K562 treated with DMSO at 1 percent for 4 hours (cell line): ENCODE results near the gene TYRP1. TPM values are rescaled to one million over a fixed set of nuclear protein-coding genes. Genes with fewer than 3 reads are reported as not detected.

Experiments used
- total RNA-seq: library from RNA; unstranded; fragments of 300-600 nt; gene quantifications from 2 replicates; pipeline ENCODE4 v1.2.3, GENCODE V29; 2022; ENCODE audit not compliant: insufficient read depth

Gene TYRP1
- not detected in 2 replicates for total RNA-seq

DNA sequence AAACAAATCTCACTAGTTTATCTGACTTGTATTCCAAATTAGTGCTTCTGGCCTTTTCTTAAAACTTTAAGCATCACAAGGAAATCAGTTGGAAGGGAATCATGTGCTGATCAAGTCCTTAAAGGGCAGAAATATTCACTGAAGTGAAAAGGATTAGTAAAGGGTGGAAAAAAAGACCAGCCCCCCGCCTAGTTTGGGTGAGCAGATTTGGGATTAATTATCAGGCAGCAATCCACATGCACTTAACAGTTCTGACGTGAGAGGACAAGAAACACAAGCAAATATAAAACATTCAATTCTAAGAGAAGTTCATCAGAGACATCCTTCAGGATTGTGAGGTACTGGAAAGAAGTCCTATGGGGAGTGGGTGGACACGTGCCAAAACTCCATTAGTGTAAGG is at the start of gene TYRP1:
Gene TYRP1 (plus strand): TSS at position 245 of the 400 bp plus-strand sequence. CDS start 612 bp downstream, outside the sequence.

Other genes with a start within 250 kb of the TYRP1 start
- not detected in 2 replicates for gene LURAP1L, start 81.6 kb downstream of the TYRP1 start, total RNA-seq